Activated CD8-positive, alpha-beta memory T cell treated with anti-CD3 and anti-CD28 coated beads, Interleukin-2, amount 50 U/mL, for 48 hours (primary cell): ENCODE results near the gene FMNL2.

Source experiments
- DNase-seq: peaks from one replicate; pipeline ENCODE4 v3.0.0-alpha.2; 2020

Gene FMNL2

DNA sequence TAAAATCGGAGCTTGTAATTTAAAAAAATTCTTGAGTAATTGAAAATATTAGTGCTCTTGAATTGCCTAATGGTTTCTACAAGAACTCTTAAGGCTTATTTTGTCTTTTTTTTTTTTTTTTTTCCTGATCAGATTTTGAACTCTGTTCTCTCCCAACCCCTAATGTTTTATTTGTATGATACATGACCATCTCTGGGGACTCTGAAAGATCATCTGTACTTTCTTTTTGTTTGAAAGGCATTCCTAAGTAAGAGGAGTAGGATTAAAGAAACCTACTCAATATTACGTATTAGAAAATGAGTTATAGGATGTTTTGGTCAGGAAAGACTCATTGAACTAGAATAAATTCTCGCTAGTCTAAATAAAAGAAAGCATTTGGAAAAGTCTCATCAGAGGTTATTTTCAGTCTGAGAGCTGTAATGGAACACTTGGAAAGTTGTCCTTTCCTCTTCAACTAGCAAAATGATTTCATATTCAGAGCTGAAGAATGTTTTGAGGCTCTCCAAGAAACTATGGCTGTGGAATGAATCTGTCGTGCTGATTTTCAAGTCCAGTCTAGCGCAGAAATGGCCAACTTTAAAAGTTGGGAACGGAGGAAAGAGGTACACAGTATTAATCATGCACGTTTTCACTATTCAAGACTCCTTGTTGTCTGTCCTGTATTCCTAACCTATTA lies 199.6 kb downstream of the FMNL2 start:
- DNase-seq = no peak

DNA sequence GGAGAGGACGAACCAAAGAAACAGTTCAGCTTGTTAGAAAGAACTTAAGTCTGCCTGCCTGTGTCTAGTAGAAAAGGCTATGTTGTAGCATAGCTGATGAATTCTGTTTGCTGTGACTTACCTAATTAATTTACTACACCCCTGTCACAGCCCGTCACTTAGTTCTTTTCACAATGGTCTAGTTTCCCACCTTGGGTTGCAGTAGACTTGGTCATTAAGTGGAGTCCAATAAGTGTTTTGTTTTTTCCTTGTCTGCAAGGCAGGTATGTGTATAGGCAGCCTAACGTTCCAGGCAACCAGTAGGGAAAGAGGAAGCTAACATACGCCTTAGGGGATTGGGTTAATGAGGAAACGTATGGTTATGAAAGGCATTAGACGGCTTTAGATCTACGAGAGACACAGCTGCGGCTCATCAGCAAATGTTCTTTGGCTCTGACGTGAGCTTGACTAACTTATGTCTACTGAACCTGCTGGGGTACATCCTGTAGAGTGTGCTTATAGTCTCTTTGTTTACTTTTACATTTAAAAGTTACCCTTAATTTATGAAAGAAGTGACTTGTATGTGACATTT lies 202.2 kb downstream of the FMNL2 start:
- DNase-seq = no peak

DNA sequence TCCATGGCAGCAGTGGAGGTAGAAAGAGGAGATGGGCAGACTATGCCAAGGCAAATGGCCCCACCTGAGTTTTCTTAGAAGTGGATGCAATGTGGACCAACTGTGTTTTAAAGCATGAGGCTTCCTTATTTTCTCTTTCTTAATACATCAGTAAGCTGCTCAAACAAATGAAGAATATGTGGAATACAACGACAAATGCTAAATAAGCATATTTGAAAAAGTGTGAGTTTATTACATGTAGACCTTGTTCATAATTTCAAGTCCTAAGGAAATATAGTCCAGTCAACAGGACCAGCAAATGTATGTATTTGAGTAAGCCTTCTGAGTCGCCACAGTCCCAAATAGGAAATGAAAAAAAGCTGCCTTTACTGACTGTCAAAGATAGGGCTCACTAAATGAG lies 204.4 kb downstream of the FMNL2 start:
- DNase-seq = no peak

DNA sequence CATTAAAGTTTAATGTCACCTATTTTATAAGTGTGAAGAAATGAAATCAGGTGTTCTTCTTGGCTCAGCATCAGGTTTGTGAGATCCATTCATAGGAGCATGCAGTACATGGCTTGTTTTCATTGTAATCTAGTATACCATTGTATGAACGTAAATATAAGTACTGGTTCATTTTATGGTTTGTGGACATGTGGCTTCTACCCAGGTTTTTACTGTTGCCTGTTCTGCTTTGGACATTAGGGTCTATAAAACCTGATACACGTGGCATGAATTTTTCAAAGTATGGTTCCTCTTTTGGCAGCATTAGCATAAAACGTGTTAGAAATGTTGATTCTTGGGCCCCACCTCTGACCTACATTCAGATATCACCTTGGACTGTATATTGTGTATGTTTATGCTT lies 206.7 kb downstream of the FMNL2 start:
- no peak for DNase-seq

DNA sequence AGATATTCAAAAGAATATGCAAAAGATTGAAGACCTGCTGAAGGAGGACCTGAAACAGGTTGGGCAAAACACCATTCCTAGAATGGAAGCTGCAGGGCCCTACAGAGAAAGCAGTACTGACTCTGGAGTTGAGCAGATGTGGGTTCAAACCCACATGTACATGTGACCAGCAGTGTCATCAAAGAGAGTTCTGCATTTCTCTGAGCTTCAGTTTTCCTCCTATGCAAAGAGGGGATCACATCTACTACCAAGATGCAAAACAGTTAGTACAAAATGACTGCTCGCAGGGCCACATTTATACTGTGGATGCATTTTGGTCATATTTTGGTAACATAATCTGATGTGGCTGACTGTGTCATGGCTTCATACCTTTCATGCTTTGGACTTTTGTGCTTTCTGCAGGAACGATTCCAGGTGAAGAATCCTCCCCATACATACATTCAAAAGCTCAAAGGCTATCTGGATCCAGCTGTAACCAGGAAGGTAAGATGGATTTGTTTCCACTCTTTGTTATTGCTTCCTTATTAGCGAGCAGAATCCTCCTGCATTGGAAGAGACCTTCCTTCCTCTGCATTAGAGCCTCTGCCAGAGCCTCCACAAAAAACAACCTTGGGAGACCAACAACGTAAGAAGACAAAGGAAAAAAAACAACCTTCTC lies 207.5 kb downstream of the FMNL2 start:
- DNase-seq = no peak

DNA sequence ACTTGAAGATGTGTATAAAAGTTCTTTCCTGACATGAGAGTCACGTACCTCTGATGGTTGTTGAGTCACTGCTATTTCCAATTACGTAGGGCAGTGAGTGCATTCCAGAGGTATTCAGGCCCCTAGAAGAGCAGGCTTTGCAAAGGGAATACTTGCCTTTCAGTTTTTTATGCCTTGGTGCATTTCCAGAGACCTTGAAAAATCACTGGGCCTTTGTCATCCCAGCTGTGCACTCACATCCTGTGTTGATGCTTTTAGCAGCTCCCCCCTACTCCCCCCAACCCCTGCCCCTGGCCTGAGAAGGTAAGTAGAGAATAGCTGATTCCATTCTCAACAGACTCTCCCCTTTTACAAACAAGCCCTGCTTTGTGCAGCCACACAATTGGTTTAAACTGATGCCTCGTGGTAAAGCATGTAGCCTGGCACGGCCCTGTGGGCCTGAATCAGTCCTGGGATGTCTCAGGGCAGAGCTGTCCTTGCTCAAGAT lies 208.1 kb downstream of the FMNL2 start:
- DNase-seq = no peak

DNA sequence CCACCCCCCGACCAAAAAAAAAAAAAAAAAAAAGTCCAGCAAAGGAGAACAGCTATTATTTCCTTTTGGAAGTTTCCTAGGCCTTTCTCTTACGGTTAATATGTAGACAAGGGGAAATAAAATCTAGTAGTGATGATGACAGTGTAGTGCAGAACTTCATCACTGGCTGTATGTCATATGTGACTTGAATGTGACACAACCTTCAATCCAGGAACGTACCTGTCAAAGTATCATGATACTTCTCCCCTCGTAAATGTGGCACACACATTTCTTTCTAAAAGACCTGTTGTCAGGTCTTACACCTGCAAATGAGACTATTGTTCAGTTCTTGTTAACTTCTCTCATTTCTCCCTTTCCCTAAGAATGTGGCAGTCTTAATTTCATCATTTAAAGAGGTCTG lies 208.7 kb downstream of the FMNL2 start:
- DNase-seq = no peak

DNA sequence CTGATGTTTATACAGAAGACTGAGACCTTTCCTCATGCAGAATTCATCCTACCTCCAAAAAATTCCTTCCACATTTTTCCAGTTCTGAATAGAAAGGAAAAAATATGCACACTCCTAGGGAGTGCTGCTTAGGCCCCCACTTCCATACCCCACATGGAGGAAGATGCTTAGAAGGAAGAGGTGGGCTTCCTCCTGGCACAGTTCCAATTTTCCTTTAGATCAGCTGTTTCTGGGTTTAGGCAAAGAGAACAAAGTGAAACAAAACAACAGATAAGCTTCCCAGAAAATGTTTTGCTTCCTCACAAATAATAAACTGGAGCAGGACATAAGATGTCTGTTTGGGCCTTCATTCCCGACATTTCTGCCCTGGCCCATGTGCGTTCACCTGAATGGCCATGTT lies 209.7 kb downstream of the FMNL2 start:
- no peak for DNase-seq

DNA sequence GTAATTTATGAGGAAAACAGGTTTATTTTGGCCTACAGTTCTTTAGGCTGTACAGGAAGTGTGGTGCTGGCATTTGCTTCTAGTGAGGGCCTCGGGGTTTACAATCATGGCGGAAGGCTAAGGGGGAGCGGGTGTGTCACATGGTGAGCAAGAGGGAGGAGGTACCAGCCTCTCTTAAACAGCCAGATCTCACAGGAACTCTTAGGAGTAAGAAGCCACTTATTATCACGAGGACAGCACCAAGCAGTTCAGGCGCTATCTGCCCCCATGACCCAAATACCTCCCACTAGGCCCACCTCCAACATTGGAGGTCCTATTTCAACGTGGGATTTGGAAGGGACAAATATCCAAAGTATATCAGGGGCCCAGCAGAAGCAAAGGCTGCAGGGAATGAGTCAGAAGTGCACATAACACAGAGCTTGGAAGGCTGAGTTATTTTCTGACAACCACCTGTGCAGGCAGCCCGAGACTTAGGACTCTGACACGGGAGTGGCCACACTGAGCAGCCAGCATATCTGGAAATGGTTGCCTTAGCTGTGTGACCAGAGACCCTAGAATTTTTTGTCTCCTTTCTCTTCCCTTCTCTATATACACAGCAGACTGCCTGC lies 211.4 kb downstream of the FMNL2 start:
- no peak for DNase-seq

DNA sequence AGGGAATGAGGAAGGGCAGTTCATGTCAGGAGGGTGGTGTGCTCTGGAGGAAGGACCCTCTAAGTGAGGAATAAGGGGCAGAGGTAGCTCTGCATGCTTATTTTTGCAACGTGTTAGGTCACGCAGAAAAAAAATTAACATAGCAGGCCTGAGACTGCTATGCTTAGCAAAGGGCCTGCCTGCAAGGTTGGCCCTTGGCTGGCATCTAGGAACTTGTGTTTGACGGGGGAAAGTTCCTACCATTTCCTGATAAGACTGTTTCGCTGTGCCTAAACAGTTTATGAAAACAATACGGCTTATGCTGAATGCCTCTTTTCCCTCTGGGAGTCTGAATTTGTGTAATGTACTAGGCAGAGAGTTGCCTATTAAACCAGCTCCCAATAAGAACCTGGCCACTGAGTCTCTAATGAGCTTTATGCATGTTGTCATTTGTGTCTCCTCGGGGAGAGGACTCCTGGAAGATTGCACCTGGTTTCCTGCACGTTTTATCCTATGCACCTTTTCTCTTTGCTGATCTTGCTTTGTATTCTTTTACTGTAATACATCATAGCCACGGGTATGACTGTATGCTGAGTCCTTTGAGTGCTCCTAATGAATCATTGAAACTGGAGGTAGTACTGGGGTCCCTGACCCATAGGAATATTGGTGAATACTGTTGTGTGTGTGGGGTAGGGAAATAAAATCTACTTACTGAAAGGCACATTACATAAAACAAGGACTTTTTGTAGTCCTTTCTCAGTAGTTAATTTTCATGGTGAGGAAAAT lies 213.3 kb downstream of the FMNL2 start:
- DNase-seq = no peak

DNA sequence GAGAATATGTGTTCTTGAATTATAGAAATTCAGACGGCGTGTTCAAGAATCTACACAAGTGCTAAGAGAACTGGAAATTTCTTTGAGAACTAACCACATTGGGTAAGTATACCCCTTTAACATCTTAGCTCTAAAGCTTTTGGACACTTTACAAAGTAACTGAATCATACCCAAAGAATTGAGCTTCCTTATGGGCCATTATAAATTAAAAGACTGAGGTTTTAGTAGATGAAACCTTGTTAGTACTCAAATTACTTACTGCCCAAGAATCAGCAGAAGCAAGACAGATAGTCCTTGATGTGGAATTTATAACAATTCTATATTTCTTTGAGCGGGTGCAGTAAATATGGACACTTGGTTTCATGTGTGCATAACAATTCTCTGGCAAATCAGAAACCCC lies 214.0 kb downstream of the FMNL2 start:
- DNase-seq = no peak

DNA sequence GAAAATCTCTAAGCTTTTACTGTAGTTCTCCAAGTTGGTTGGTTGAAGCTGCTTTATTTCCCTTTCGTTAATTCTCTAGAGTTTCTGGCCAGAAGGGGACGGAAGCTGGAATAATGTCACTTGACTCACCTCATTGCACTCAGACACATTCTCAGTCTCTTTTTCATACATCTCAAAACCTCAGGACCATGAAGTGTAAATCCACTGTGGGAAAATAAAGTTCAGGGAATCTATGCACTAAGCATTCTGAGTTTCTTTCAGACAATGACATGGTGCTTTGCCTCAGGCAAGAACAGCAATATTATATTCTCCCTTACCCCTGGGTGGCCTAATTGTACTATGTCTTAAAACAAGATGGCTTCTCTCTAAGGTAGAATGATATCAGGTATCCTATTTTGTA lies 214.4 kb downstream of the FMNL2 start:
- DNase-seq = no peak

DNA sequence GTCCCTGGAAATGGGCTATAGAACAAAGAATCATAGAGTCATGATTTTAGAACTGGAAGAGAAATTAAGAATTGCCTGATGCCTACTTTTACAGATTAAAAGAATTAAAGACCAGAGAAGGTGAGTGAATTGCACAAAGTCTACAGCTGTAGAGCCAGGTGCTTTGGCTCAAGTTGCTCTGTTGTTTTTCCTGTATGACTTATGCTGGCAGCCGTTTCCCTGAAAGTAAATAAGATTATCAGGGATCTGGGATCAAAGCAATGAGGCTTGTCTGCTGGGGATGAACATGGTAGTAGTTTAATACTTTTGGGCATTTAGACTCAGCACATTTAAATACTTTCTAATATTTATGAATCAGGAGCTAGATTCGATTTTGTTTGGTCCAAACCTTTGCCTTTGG lies 215.4 kb downstream of the FMNL2 start:
- DNase-seq = no peak

DNA sequence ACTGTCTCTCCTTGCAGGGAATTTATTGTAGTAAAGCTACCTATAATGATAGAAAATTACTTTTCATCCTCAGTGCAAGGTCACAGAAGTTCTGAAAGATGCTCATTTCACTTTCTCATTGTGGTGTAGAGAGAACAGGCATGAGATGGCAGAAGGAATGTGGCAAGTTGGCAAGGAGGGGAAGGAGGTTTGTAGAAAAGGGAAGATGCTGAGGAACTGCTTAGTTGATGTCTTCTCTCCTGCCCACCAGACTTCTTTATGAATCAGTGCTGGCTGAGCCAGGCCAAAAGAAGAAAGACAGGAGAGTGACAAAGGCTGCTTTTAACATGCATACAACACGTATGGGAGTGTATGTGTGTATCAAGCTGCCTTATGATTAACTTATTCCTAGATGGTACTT lies 217.9 kb downstream of the FMNL2 start:
- DNase-seq = no peak

DNA sequence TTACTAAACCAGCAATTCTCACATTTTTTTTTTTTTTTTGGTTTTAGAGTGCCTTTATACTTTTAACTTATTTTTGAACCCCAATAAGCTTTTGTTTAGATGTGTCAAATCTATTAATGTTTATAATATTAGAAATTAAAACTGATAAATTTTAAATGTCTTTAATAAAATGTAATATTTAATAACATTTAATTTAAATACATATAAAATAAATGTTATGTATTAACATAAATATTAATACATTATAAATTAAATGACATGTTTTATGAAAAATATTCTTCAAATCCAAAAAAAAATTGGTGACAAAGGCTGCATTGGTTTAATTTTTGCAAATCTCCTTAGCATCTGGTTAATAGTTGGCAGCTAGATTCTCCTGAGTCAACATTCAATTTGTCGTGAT lies 218.5 kb downstream of the FMNL2 start:
- no peak for DNase-seq

DNA sequence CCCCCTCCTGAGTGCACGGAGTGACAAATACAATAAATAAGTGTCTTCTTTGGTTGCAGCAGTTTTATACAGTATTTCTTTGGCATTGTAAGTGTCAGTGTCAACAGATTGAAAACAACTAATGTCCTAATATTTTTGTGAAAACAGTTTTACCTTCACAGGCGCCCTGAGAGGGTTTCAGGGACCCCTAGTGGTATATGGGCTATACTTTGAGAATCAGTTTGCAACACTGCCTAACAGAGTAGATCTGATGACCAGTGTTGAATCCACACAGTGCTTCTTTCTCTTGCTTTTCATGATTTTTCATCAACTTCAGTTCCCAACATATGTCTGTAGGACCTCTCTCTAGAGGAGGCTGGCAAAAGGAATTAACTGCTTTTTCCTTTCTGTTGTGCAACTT lies 220.1 kb downstream of the FMNL2 start:
- no peak for DNase-seq

DNA sequence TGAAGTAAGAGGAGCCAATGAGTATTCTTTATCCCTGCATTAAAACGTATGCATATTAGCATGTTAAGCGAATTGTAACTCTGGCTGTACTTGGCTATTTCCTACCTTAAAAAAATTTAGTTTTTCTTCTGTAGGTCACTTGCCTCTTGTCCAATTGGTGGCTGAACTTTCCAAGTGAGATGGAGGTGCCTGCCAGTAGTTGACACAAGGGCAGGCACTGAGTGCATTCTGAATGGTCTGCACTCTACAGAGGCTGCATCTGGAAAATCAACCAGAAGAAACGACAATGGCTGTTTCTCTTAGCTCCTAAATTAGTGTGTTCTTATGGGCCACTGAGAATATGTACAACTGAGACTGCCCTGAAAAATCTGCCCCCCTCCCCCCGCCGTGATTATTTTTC lies 221.5 kb downstream of the FMNL2 start:
- DNase-seq = no peak

DNA sequence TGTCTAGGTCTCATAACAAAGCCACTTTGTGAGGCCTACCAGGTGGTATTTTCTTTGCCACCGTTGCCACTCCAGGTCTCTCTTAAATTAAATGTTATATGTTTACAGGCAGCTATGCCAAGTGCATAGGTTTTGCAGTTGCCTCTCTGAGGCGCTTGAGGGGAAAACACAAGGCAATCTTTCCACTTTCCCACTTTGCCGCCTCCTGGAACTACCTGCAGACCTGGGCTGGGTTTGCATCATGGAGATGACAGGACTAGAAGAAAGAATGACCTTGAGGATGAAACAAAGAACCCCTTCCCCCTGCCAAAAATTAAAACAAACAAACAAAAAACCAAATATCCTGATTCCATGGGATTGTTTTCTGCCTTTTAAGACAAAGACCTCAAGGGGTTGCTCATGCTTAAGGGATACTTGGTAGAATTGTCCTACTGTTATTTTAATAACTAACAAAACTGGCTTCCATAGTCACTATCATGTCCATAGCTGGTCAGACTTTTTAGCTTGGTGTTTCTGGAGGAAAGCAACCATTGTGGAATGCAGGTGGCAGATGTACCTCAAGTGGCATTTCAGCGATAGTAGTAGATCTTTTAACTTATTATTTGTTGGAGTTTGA lies 222.4 kb downstream of the FMNL2 start:
- no peak for DNase-seq

DNA sequence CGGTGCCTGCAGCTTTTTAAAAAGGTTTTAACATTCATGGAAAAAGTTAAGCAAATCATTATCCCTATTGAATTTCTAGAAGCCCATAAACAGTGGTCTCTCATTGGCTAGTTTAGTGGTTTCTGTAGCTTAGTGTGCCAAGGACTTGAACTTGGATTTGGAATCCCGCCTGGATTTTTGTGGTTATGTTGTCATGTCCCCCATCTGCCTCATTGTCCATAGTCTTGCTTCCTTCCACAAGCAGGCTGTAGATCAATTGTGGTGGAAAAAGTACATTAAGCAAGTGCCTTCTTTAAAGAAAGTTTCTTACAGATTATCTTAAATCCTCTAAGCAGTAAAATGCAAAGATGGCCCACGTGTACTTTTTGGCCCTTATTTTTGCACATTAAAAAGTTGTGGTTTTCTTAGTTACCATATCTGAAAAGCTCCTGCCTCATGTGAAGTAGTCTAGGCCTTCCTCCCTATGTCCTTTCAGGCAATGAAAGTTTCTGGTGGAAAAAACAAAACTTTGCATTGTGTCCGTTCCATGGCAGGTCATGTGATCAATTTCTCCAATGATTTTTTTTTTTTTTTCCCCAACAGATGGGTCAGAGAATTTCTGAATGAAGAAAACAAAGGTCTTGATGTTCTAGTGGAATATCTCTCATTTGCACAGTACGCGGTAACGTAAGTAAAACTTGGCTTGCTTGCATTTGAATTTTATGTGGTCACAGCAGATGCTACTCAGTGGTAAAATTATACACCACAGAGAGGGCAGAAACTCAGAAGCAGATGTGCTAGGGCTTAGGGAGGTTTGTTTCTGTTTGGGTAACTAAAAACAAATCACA lies 223.4 kb downstream of the FMNL2 start:
- DNase-seq = no peak

DNA sequence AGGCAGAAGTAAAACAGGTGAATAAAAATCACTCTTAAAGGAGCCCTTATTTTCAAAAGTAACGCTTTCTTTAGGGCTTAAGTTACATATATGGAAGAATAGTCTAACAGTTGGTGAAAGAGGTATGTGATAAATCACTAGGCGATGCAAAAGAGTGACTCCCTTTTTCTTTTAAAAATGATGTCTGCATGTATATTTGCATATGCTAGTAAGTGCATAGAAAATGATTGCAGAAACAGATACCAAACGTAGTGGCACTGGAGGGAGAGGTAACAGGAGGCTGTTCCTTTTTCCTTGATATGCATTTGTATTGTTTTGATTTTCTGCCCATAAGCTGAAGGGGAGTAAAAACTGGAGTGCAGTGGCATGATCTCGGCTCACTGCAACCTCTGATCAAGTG lies 224.0 kb downstream of the FMNL2 start:
- no peak for DNase-seq

DNA sequence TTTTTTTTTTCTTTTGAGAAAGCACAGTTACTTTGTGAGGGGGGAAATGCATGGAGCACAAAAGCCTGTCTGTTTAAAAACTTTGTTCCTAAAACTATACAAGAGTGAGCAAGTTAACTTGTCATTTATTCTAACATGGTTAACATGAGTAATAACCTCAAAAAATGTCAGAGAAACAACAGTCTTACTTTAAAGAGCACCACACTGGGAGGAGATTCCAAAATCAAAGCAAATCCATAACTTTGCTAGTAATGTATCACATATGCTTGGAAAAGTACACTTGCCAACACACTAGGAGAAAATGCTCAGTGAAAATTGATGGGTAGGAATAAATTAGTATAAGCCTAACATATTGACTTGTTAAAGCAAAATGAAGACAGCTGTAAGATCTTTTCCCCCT lies 225.2 kb downstream of the FMNL2 start:
- no peak for DNase-seq
